ENCODE data around the gene TM2D1.

Gene TM2D1

DNA sequence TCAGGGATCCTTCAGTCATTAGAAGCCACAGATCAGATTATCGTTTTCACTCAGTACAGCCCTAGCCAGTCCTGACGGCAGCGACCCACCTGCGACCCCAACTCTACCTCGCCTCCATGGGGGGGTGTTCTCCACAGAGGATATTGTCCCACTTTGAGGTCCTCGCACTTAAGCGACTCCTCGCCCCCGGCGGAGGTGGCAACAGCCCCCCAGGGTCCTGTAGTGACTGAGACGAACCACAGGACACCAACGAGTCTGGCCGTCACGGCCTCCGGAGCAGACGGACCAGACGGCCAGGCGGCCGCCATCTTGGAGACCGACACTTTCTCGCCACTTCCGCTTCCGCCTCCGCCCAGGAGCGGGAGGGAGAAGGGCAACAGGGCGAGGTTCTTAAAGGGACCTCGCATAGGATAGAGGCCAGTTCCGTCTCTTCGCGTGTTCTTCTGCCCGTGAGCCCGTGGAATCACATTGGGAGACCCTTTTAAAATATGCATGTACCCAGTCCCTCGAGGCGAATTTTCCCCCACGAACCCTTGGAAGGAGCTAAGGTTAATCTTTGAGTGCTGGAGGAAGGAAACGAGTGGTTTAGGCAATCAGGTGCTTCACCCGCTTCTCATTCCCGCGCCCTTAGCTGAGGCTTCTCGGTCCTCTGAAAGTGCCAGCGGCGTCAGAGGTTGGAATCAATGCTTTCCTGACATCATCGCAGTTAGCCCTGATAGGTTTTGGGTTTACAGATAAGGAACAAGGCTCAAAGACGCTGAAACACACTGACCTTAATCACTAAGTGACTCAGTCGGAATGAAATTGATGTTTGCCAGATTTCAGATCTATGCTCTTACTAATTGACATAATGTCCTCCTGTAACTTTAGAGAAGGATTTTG lies at the start of gene TM2D1:
Gene TM2D1, minus strand, starts transcription at position 329 of the 882 bp plus-strand sequence. Its CDS starts 21 bp downstream, at position 308.
- peak within 1 kb of the TSS; percentile 99 for H3K4me3 ChIP-seq (ENCODE audit: low read depth, low read length)
- peak; percentile 92 for DNase-seq (ENCODE audit: low read depth)
- TF ChIP-seq POLR2A (IDR thresholded peaks at IDR 0.05; ENCODE audit: extremely low read depth, insufficient read length) (peak; percentile 95), MYC (IDR thresholded peaks at IDR 0.05; ENCODE audit: low read depth, low read length) (peak; percentile 49; the same call in 1 of the 2 replicates)
- TF ChIP-seq, protein P1, sequence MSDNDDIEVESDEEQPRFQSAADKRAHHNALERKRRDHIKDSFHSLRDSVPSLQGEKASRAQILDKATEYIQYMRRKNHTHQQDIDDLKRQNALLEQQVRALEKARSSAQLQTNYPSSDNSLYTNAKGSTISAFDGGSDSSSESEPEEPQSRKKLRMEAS (IDR thresholded peaks at IDR 0.05; ENCODE audit: low read depth, low read length): peak; percentile 70
- TF ChIP-seq, protein P2, sequence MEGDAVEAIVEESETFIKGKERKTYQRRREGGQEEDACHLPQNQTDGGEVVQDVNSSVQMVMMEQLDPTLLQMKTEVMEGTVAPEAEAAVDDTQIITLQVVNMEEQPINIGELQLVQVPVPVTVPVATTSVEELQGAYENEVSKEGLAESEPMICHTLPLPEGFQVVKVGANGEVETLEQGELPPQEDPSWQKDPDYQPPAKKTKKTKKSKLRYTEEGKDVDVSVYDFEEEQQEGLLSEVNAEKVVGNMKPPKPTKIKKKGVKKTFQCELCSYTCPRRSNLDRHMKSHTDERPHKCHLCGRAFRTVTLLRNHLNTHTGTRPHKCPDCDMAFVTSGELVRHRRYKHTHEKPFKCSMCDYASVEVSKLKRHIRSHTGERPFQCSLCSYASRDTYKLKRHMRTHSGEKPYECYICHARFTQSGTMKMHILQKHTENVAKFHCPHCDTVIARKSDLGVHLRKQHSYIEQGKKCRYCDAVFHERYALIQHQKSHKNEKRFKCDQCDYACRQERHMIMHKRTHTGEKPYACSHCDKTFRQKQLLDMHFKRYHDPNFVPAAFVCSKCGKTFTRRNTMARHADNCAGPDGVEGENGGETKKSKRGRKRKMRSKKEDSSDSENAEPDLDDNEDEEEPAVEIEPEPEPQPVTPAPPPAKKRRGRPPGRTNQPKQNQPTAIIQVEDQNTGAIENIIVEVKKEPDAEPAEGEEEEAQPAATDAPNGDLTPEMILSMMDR (IDR thresholded peaks at IDR 0.05; ENCODE audit: low read depth, low read length): no peak

DNA sequence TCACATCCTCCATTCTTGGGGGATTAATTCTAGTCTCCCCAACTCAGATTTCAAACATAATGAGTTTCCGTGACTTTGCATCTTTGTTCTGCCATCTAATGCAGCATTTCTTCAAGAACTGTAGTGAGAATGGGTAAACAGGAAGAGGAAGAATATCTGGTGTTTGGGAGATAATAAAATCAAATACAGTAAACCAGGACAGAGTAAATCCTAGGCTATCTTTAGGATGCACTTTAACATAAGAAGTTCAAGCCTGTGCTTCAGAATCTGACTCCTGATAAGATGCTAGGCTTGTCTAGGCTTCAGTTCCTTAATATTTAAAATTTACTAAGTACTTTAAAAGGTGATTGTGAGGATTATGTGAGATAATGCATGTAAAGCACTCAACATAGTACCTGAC lies 45.2 kb upstream of the TM2D1 start:
- TF ChIP-seq POLR2A (IDR thresholded peaks at IDR 0.05; ENCODE audit: extremely low read depth, insufficient read length) (no peak), MYC (IDR thresholded peaks at IDR 0.05; ENCODE audit: low read depth, low read length) (no peak)
- TF ChIP-seq, protein P1 (IDR thresholded peaks at IDR 0.05; ENCODE audit: low read depth, low read length): no peak
- TF ChIP-seq, protein P2 (IDR thresholded peaks at IDR 0.05; ENCODE audit: low read depth, low read length): no peak
- H3K4me3 ChIP-seq (ENCODE audit: low read depth, low read length): no peak overlapping the region
- DNase-seq (ENCODE audit: low read depth): no peak

DNA sequence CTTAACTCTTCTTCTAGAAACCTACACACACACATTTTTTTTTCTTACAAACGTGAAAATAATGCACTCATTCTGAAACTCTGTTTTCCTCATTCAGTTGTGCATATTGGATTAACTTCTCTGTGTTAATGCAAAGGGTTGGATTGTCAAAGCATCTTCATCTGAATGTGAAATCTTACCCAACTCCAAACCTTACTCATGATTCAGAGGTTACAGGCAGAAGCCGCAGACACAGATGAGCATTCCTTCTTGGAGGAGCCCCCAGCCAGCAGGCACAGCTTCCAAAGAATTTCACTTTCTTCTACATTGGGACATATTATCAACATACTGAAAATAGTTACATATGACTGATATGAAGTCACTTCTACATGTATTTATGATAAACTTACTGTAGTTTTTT lies 33.0 kb upstream of the TM2D1 start:
- TF ChIP-seq, protein P1 (IDR thresholded peaks at IDR 0.05; ENCODE audit: low read depth, low read length): no peak
- TF ChIP-seq MYC (IDR thresholded peaks at IDR 0.05; ENCODE audit: low read depth, low read length): no peak
- TF ChIP-seq, protein P2 (IDR thresholded peaks at IDR 0.05; ENCODE audit: low read depth, low read length): no peak
- TF ChIP-seq POLR2A (IDR thresholded peaks at IDR 0.05; ENCODE audit: extremely low read depth, insufficient read length): no peak
- no peak overlapping the region for H3K4me3 ChIP-seq (ENCODE audit: low read depth, low read length)
- DNase-seq (ENCODE audit: low read depth): no peak

DNA sequence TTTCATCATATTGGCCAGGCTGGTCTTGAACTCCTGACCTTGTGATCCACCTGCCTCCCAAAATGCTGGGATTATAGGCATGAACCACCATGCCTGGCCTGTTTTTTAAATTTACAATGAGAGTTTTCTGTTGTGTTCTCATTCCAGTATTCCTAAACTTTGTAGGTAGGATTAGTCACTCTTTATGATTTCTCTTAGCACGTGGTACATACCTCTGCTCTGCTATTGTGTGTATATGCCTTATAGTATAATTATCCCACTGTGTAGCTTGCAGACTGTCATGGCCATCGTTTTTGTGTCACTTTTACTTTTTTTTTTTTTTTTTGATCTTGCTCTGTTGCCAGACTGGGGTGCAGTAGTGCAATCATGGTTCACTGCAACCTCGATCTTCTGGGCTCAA lies 31.8 kb upstream of the TM2D1 start:
- no peak for DNase-seq (ENCODE audit: low read depth)
- TF ChIP-seq, protein P2 (IDR thresholded peaks at IDR 0.05; ENCODE audit: low read depth, low read length): no peak
- TF ChIP-seq MYC (IDR thresholded peaks at IDR 0.05; ENCODE audit: low read depth, low read length) (no peak), POLR2A (IDR thresholded peaks at IDR 0.05; ENCODE audit: extremely low read depth, insufficient read length) (no peak)
- TF ChIP-seq, protein P1 (IDR thresholded peaks at IDR 0.05; ENCODE audit: low read depth, low read length): no peak
- no peak overlapping the region for H3K4me3 ChIP-seq (ENCODE audit: low read depth, low read length)

DNA sequence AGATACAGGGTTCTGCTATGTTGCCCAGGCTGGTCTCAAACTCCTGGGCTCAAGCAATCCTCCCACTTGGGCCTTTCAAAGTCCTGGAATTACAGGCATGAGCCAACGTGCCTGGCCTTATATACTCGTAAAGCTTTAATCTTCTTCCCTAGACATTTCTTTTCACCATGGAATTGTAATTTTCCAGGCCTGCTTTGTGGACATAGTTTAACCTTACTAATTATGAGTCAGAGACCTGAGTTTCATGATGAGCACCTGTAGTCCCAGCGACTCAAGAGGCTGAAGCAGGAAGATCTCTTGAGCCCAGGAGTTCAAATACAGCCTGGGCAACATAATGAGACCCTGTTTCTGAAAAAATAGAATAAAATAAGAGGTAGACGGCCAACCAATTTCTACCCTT lies 29.6 kb upstream of the TM2D1 start:
- H3K4me3 ChIP-seq (ENCODE audit: low read depth, low read length): no peak overlapping the region
- DNase-seq (ENCODE audit: low read depth): no peak
- TF ChIP-seq POLR2A (IDR thresholded peaks at IDR 0.05; ENCODE audit: extremely low read depth, insufficient read length) (no peak), MYC (IDR thresholded peaks at IDR 0.05; ENCODE audit: low read depth, low read length) (no peak)
- TF ChIP-seq, protein P1 (IDR thresholded peaks at IDR 0.05; ENCODE audit: low read depth, low read length): no peak
- TF ChIP-seq, protein P2 (IDR thresholded peaks at IDR 0.05; ENCODE audit: low read depth, low read length): no peak
